ENCODE data around the gene SYT17. TPM values are rescaled to one million over a fixed set of nuclear protein-coding genes. Genes with fewer than 3 reads are reported as not detected.

The SYT17 gene
- polyA plus RNA-seq, 2 of the 4 experiments (the other 2 are of a cell fraction), result 9.8 to 18.7 TPM

GRCh38 chr16:19192865-19193264 lies 24.8 kb downstream of the SYT17 start:
- 88% methylated on average over 4 of the region's 4 CpGs for WGBS (ENCODE audit: missing lambda C conversion rate)
- H3K4me2 ChIP-seq, result no peak overlapping the region
- FAIRE-seq (no peak), DNase-seq (ENCODE audit: low read depth in 1 of 2, low spot score in 1 of 2) (no peak), ATAC-seq (no peak)
- TF ChIP-seq HEYL (CRISPR knock-in tag; IDR thresholded peaks at IDR 0.05), result no peak
- TF ChIP-seq FOSB (CRISPR knock-in tag; IDR thresholded peaks at IDR 0.05), result no peak
- no peak for TF ChIP-seq POLR2AphosphoS2 (conservative IDR thresholded peaks at IDR 0.05; ENCODE audit: low read length)
- no peak for TF ChIP-seq ATOH8 (CRISPR knock-in tag; IDR thresholded peaks at IDR 0.05; ENCODE audit: low read depth)
- POLR2A ChIA-PET, result no interaction called here
- CTCF ChIA-PET, result no interaction called here
- H3K4me3 ChIP-seq, result no peak overlapping the region
- H3K9me3 ChIP-seq, result no peaks in the 10 kb centered on the region
- H3K27ac ChIP-seq, result no peak overlapping the region
- H3K4me1 ChIP-seq, result peaks cover 8% of the 10 kb centered on the region

- FAIRE-seq (no peak), DNase-seq (ENCODE audit: low read depth in 1 of 2, low spot score in 1 of 2) (no peak), ATAC-seq (no peak)
- Histone ChIP-seq H3K9me3 (peaks cover 10% of the 10 kb centered on the region; the same call in 2 of the 3 replicates), H3K4me2 (no peak overlapping the region), H3K4me3 (no peak overlapping the region), H3K4me1 (no peaks in the 10 kb centered on the region), H3K27ac (no peak overlapping the region)
- CTCF ChIA-PET, result interaction anchor here (4.4 kb wide), 1 partner anchor 17 kb away, joined by 18 read pairs; no protein-coding TSS in a partner anchor
- WGBS (ENCODE audit: missing lambda C conversion rate), result 76% methylated on average over 6 of the region's 6 CpGs
- TF ChIP-seq ESRRA (IDR thresholded peaks at IDR 0.05; ENCODE audit: borderline replicate concordance, low read length) (no peak), ZSCAN20 (CRISPR knock-in tag; IDR thresholded peaks at IDR 0.05) (no peak), CTCF (IDR thresholded peaks at IDR 0.05) (no peak), RFX5 (IDR thresholded peaks at IDR 0.05) (no peak), TFCP2L1 (CRISPR knock-in tag; IDR thresholded peaks at IDR 0.05) (no peak)
- POLR2A ChIA-PET, result no interaction called here
Measured at GRCh38 chr16:19196871-19197270, 28.8 kb downstream of the SYT17 start.

- TF ChIP-seq EHF (CRISPR knock-in tag; IDR thresholded peaks at IDR 0.05) (no peak), SMC3 (IDR thresholded peaks at IDR 0.05) (no peak), JUN (IDR thresholded peaks at IDR 0.05) (no peak), RFX5 (IDR thresholded peaks at IDR 0.05) (no peak), ESRRA (IDR thresholded peaks at IDR 0.05; ENCODE audit: borderline replicate concordance, low read length) (no peak), ZC3H11A (IDR thresholded peaks at IDR 0.05) (no peak), HES2 (IDR thresholded peaks at IDR 0.05) (no peak), KDM1A (IDR thresholded peaks at IDR 0.05; ENCODE audit: low read depth) (no peak), EP300 (IDR thresholded peaks at IDR 0.05) (no peak), RCOR1 (IDR thresholded peaks at IDR 0.05; ENCODE audit: low read depth, low read length) (no peak), HOXB13 (CRISPR knock-in tag; IDR thresholded peaks at IDR 0.05; ENCODE audit: low read depth) (no peak), GATA3 (IDR thresholded peaks at IDR 0.05; ENCODE audit: borderline replicate concordance) (no peak), MAX (IDR thresholded peaks at IDR 0.05) (no peak), NPAS2 (CRISPR knock-in tag; IDR thresholded peaks at IDR 0.05; ENCODE audit: borderline replicate concordance) (no peak), SREBF2 (IDR thresholded peaks at IDR 0.05) (no peak), MAZ (IDR thresholded peaks at IDR 0.05; ENCODE audit: borderline replicate concordance, low read depth, low read length) (no peak), CEBPB (IDR thresholded peaks at IDR 0.05) (no peak), PHF8 (IDR thresholded peaks at IDR 0.05; ENCODE audit: borderline replicate concordance, low read depth) (no peak), FOSL2 (IDR thresholded peaks at IDR 0.05) (no peak), FOSL2 (CRISPR knock-in tag; IDR thresholded peaks at IDR 0.05) (no peak)
- 83% methylated on average over 12 of the region's 12 CpGs for WGBS (ENCODE audit: missing lambda C conversion rate)
- POLR2A ChIA-PET, result no interaction called here
Measured at GRCh38 chr16:19203374-19203966, 35.4 kb downstream of the SYT17 start.

More at GRCh38 chr16:19203374-19203966, 35.4 kb downstream of the SYT17 start:
- CTCF ChIA-PET, result no interaction called here
- H3K27ac ChIP-seq, result no peak overlapping the region
- peaks cover 5% of the 10 kb centered on the region; the same call in 2 of the 3 replicates for H3K9me3 ChIP-seq
- no peaks in the 10 kb centered on the region for H3K4me1 ChIP-seq
- H3K4me2 ChIP-seq, result no peak overlapping the region
- H3K4me3 ChIP-seq, result no peak overlapping the region
- ATAC-seq (no peak), DNase-seq (ENCODE audit: low read depth in 1 of 2, low spot score in 1 of 2) (no peak), FAIRE-seq (no peak)

Data from A549 (cell line).